A549 (cell line): ENCODE measurements around the gene ACTR3. TPM values are rescaled to one million over a fixed set of nuclear protein-coding genes. Genes with fewer than 3 reads are reported as not detected.

Source experiments
- ATAC-seq, 2 experiments: fragments of 200-7000 bp in 1 of 2; fragments of >200 bp in 1 of 2; cut with Nextera tagmentation in 1 of 2; cut with Tn5 transposase in 1 of 2; 3 replicates each; pipeline versions ENCODE4 v1.8.0 to v1.9.1; 2018 to 2020; ENCODE audit warnings: mild to moderate bottlenecking in 1 of 2, moderate library complexity in 1 of 2
- CTCF ChIA-PET: fragments of 300-600 bp; sonication (Branson Sonifier 250); formaldehyde crosslinking; extraction: SDS; loops from one replicate; lab custom pipeline; 2021; ENCODE audit warnings: antibody characterized with exemption, inconsistent platforms; lab: Yijun Ruan, JAX
- POLR2A ChIA-PET: fragments of 350-600 bp; formaldehyde crosslinking; extraction: SDS; loops from one replicate; lab custom pipeline; 2021; ENCODE audit warnings: antibody characterized with exemption, inconsistent platforms; lab: Yijun Ruan, JAX
- DNase-seq, 2 experiments: peaks; one replicate each; pipeline versions ENCODE4 v3.0.0 to v3.0.0-alpha.2; 2011 to 2016; ENCODE audit warnings: low read depth in 1 of 2, low spot score in 1 of 2
- FAIRE-seq: peaks from 2 replicates; lab custom pipeline; 2011; peaks lifted over from hg19 to GRCh38; lab: Jason Lieb, UNC
- H3K27ac ChIP-seq, 2 experiments: fragments of >200 bp; sonication (Bioruptor Twin); formaldehyde crosslinking; 3 replicates each; pipeline ENCODE4 v1.5.1; 2016 to 2017
- H3K4me1 ChIP-seq: fragments of >200 bp; sonication (Bioruptor Twin); formaldehyde crosslinking; 3 replicates; pipeline ENCODE4 v1.6.1; 2016
- H3K4me2 ChIP-seq: fragments of >200 bp; sonication (Bioruptor Twin); formaldehyde crosslinking; 3 replicates; pipeline ENCODE4 v1.6.1; 2016
- H3K4me3 ChIP-seq: fragments of >200 bp; sonication (Bioruptor Twin); formaldehyde crosslinking; 3 replicates; pipeline ENCODE4 v1.5.1; 2016
- H3K9me3 ChIP-seq: fragments of >200 bp; sonication (Bioruptor Twin); formaldehyde crosslinking; 3 replicates; pipeline ENCODE4 v1.6.1; 2016
- ATOH8 ChIP-seq: fragments of 250-450 bp; sonication (Bioruptor Pico); IDR thresholded peaks from 2 replicates; pipeline ENCODE4 v1.5.0; 2020; ENCODE audit warnings: low read depth, mild to moderate bottlenecking, moderate library complexity
- CBX8 ChIP-seq: fragments of 200-600 bp; sonication (generic); IDR thresholded peaks from 2 replicates; pipeline ENCODE4 v1.6.1; 2016
- CHD2 ChIP-seq: fragments of 150-350 bp; IDR thresholded peaks from 2 replicates; pipeline ENCODE4 v1.6.1; 2014; ENCODE audit warnings: low read length; ENCODE audit not compliant: partially characterized antibody
- CHD4 ChIP-seq: fragments of 200-600 bp; sonication (generic); IDR thresholded peaks from 2 replicates; pipeline ENCODE4 v1.6.1; 2016; ENCODE audit warnings: antibody characterized with exemption, mild to moderate bottlenecking, borderline replicate concordance
- CTCF ChIP-seq: fragments of >200 bp; sonication (Bioruptor Twin); formaldehyde crosslinking; IDR thresholded peaks from 3 replicates; pipeline ENCODE4 v1.5.1; 2016
- FOXS1 ChIP-seq: fragments of 250-450 bp; sonication (Bioruptor Pico); IDR thresholded peaks from 2 replicates; pipeline ENCODE4 v1.5.0; 2020; ENCODE audit warnings: mild to moderate bottlenecking, moderate library complexity
- HES2 ChIP-seq: fragments of >200 bp; sonication (Bioruptor Twin); formaldehyde crosslinking; IDR thresholded peaks from 2 replicates; pipeline ENCODE4 v1.6.1; 2016
- HEYL ChIP-seq: fragments of 250-450 bp; sonication (Bioruptor Pico); IDR thresholded peaks from 2 replicates; pipeline ENCODE4 v1.8.0; 2021; ENCODE audit warnings: mild to moderate bottlenecking, moderate library complexity
- HOXB5 ChIP-seq: fragments of 250-450 bp; sonication (Bioruptor Pico); IDR thresholded peaks from 2 replicates; pipeline ENCODE4 v1.5.0; 2020; ENCODE audit warnings: mild to moderate bottlenecking, moderate library complexity
- JUN ChIP-seq, 2 experiments: fragments of >200 bp; sonication (Bioruptor Twin); formaldehyde crosslinking; IDR thresholded peaks; 2 replicates in 1 of 2; 3 replicates in 1 of 2; pipeline ENCODE4 v1.6.1; 2016 to 2017
- JUNB ChIP-seq: fragments of >200 bp; sonication (Bioruptor Twin); formaldehyde crosslinking; IDR thresholded peaks from 2 replicates; pipeline ENCODE4 v1.6.1; 2016
- KDM5A ChIP-seq: fragments of 200-600 bp; sonication (generic); IDR thresholded peaks from 2 replicates; pipeline ENCODE4 v1.6.1; 2016; ENCODE audit warnings: antibody characterized with exemption, mild to moderate bottlenecking
- MAFK ChIP-seq: fragments of 450-650 bp; IDR thresholded peaks from 2 replicates; pipeline ENCODE4 v1.6.1; 2014; ENCODE audit not compliant: partially characterized antibody
- MYC ChIP-seq: IDR thresholded peaks from 2 replicates; pipeline ENCODE4 v1.6.1; 2012; ENCODE audit warnings: mild to moderate bottlenecking, inconsistent platforms, low read length, improper control_type of control experiment, borderline replicate concordance
- NR3C1 ChIP-seq: fragments of >200 bp; sonication (Bioruptor Twin); formaldehyde crosslinking; IDR thresholded peaks from 3 replicates; pipeline ENCODE4 v1.6.1; 2017
- PBX3 ChIP-seq: IDR thresholded peaks from 2 replicates; pipeline ENCODE4 v1.6.1; 2012
- POLR2AphosphoS2 ChIP-seq: conservative IDR thresholded peaks from 2 replicates; pipeline ENCODE4 v1.6.1; 2012; ENCODE audit warnings: low read length, improper control_type of control experiment, inconsistent platforms
- RAD21 ChIP-seq, 2 experiments: fragments of >200 bp in 1 of 2; sonication (Bioruptor Twin) in 1 of 2; formaldehyde crosslinking in 1 of 2; IDR thresholded peaks in 1 of 2; conservative IDR thresholded peaks in 1 of 2; 2 replicates in 1 of 2; 3 replicates in 1 of 2; pipeline ENCODE4 v1.6.1; 2012 to 2018; ENCODE audit warnings: inconsistent platforms in 1 of 2
- RARB ChIP-seq: fragments of 250-450 bp; sonication (Bioruptor Pico); IDR thresholded peaks from 2 replicates; pipeline ENCODE4 v1.8.0; 2021; ENCODE audit warnings: mild to moderate bottlenecking, moderate library complexity
- RFX5 ChIP-seq: fragments of 450-650 bp; IDR thresholded peaks from 2 replicates; pipeline ENCODE4 v1.7.1; 2014; ENCODE audit warnings: antibody characterized with exemption, mild to moderate bottlenecking, moderate library complexity
- SMC3 ChIP-seq: fragments of >200 bp; sonication (Bioruptor Twin); formaldehyde crosslinking; IDR thresholded peaks from 3 replicates; pipeline ENCODE4 v1.6.1; 2018; ENCODE audit warnings: inconsistent platforms
- SREBF2 ChIP-seq: fragments of 450-650 bp; IDR thresholded peaks from 2 replicates; pipeline ENCODE4 v1.6.1; 2014; ENCODE audit warnings: mild to moderate bottlenecking, moderate library complexity
- TFCP2L1 ChIP-seq: fragments of 250-450 bp; sonication (Bioruptor Pico); IDR thresholded peaks from 2 replicates; pipeline ENCODE4 v1.5.0; 2021; ENCODE audit warnings: mild to moderate bottlenecking
- USF2 ChIP-seq: fragments of 450-650 bp; IDR thresholded peaks from 2 replicates; pipeline ENCODE4 v1.6.1; 2014; ENCODE audit warnings: antibody characterized with exemption
- ZC3H11A ChIP-seq: fragments of 450-650 bp; IDR thresholded peaks from 2 replicates; pipeline ENCODE4 v1.6.1; 2014; ENCODE audit warnings: antibody characterized with exemption, mild to moderate bottlenecking
- ZFP36 ChIP-seq: fragments of 450-650 bp; IDR thresholded peaks from 2 replicates; pipeline ENCODE4 v1.6.1; 2014; ENCODE audit warnings: borderline replicate concordance; ENCODE audit not compliant: partially characterized antibody
- ZSCAN20 ChIP-seq: fragments of 250-450 bp; sonication (Bioruptor Pico); IDR thresholded peaks from 2 replicates; pipeline ENCODE4 v1.8.0; 2022; ENCODE audit warnings: mild to moderate bottlenecking, moderate library complexity
- WGBS: methylation state at CpG from one replicate; pipeline ENCODE4 v1.1.6; 2017; ENCODE audit errors: missing lambda C conversion rate; 5-methylcytosine and 5-hydroxymethylcytosine counted together
- polyA plus RNA-seq, 4 experiments: library from polyadenylated mRNA; depleted of rRNA in 3 of 4; stranded (reverse); fragments of >200 nt; fragmentation: RNase III in 1 of 4; extraction: RNeasy Plus Mini Kit Qiagen cat#74134 plus additional on column Dnase treatment in 1 of 4; gene quantifications; 2 replicates in 3 of 4; 3 replicates in 1 of 4; pipeline ENCODE4 v1.2.3, GENCODE V29; 2011 to 2017

ACTR3 gene
- polyA plus RNA-seq, 2 of the 4 experiments (the other 2 are of a cell fraction): 359 to 412 TPM

GRCh38 chr2:114010001-114010400 is 120.1 kb downstream of the ACTR3 start:
- TF ChIP-seq CHD4 (no peak), KDM5A (no peak), TFCP2L1 (no peak), SMC3 (no peak), MYC (no peak), ZC3H11A (no peak), CHD2 (no peak), MAFK (no peak), HEYL (CRISPR knock-in tag) (no peak), RARB (CRISPR knock-in tag) (no peak), PBX3 (no peak), FOXS1 (CRISPR knock-in tag) (no peak), RFX5 (no peak), ATOH8 (CRISPR knock-in tag) (no peak), JUNB (no peak), POLR2AphosphoS2 (no peak), NR3C1 (no peak), USF2 (no peak), HES2 (no peak)
- WGBS: 30% methylated on average over 2 of the region's 2 CpGs
- H3K27ac ChIP-seq: no peak overlapping the region
- ATAC-seq: no peak
- FAIRE-seq: no peak
- no peaks in the 10 kb centered on the region for H3K9me3 ChIP-seq
- DNase-seq: no peak
- H3K4me3 ChIP-seq: no peak overlapping the region
- ChIA-PET POLR2A (no interaction called here), CTCF (interaction anchor here (0.6 kb wide), 1 partner anchor 200 kb away, joined by 5 read pairs; no protein-coding TSS in a partner anchor)
- no peaks in the 10 kb centered on the region for H3K4me1 ChIP-seq
- H3K4me2 ChIP-seq: no peak overlapping the region

GRCh38 chr2:114011713-114012112 is 121.8 kb downstream of the ACTR3 start:
- POLR2A ChIA-PET: no interaction called here
- Histone ChIP-seq H3K4me2 (no peak overlapping the region), H3K4me1 (no peaks in the 10 kb centered on the region)
- CTCF ChIA-PET: no interaction called here
- WGBS: 21% methylated on average over 4 of the region's 4 CpGs
- DNase-seq: no peak
- TF ChIP-seq FOXS1 (CRISPR knock-in tag): no peak
- TF ChIP-seq POLR2AphosphoS2: no peak
- no peak for TF ChIP-seq RAD21 (conservative IDR thresholded peaks at IDR 0.05 in 1 of 2, IDR thresholded peaks at IDR 0.05 in 1 of 2)
- TF ChIP-seq ZFP36: no peak
- TF ChIP-seq ZSCAN20: no peak
- no peak for TF ChIP-seq USF2
- TF ChIP-seq ZC3H11A: no peak
- TF ChIP-seq ATOH8 (CRISPR knock-in tag): no peak
- no peak for TF ChIP-seq PBX3
- no peak for TF ChIP-seq SREBF2
- no peak for TF ChIP-seq HOXB5 (CRISPR knock-in tag)
- no peak for TF ChIP-seq JUN (IDR thresholded peaks at IDR 0.05)
- TF ChIP-seq CBX8: no peak
- TF ChIP-seq CTCF: no peak
- TF ChIP-seq, all 56 proteins: peak for 0
- Histone ChIP-seq H3K4me3 (no peak overlapping the region), H3K27ac (no peak overlapping the region), H3K9me3 (no peaks in the 10 kb centered on the region)
- FAIRE-seq (no peak), ATAC-seq (no peak)
